GM21423 (cell line): ENCODE data around the gene EGFLAM.
"Not testable (repeated sequence)": the region's sequence is repeated elsewhere in the genome, so short reads cannot be mapped to it uniquely, and the experiment has no call there.

Experiments
- ATAC-seq: cut with Tn5 transposase; IDR thresholded peaks from one replicate; pipeline ENCODE4 v1.9.1; 2021; ENCODE audit warnings: mild to moderate bottlenecking, moderate library complexity; ENCODE audit not compliant: unreplicated experiment

Gene EGFLAM

DNA sequence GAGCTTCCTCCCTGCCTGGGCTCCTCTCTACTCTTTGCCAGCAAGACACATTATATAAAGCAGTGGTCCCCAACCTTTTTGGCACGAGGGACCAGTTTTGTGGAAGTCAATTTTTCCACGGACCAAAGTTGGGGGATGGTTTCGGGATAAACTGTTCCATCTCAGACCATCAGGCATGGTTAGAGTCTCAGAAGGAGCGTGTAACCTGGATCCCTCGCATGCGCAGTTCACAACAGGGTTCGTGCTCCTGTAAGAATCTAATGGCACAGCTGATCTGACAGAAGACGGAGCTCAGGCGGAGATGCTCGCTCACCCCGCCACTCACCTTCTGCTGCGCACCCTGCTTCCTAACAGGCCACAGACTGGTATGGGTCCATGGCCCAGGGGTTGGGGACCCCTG, 155.3 kb downstream of the EGFLAM start:
- no peak for ATAC-seq

DNA sequence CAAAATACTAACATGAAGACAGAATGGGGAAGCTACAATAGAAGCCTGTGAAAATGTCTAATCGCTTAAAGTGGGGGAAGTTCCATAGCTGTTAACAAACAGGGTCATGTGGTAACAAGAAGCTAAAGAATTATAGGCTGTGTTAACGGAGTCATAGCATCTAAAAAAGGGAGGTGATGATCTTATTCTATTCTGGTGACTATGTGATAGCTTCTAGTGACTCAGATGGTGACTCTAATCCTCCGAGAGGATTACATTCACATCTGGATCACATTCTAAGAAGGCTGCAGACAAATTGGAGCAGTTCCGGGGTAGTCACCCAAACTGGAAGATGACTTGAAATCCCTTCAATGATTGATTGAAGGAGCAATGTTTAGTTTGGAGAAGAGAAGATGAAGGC, 156.0 kb downstream of the EGFLAM start:
- ATAC-seq = no peak

DNA sequence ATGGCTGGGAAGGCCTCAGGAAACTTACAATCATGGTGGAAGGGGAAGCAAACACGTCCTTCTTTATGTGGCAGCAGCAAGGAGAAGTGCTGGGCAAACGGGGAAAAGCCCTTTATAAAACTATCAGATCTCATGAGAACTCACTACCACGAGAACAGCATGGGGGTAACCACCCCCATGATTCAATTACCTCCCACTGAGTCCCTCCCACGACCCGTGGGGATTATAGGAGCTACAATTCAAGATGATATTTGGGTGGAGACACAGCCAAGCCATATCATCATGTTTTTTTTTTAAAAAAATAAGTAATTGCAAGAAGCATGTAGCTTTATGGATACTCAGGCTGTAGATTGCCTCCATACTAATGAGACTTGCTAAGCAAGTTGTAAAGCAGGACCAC, 157.4 kb downstream of the EGFLAM start:
- not testable (repeated sequence) for ATAC-seq

DNA sequence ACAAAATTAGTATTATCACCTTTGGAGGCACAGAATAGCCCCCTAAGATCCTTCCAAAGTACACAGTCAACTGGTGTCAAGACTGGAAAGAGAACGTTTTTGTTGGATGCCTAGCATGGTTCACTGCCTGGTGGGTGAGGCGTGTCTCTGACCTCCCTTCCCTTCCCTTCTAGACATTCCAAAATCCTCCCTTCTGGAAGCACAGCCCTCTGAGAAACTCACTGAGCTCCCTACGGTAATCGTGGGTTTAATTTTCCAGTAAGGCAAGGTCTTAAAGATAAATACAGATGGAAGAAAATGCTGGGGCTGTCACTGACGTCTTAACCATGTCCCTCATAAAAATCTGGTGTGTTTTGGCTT, 159.3 kb downstream of the EGFLAM start:
- ATAC-seq = no peak

DNA sequence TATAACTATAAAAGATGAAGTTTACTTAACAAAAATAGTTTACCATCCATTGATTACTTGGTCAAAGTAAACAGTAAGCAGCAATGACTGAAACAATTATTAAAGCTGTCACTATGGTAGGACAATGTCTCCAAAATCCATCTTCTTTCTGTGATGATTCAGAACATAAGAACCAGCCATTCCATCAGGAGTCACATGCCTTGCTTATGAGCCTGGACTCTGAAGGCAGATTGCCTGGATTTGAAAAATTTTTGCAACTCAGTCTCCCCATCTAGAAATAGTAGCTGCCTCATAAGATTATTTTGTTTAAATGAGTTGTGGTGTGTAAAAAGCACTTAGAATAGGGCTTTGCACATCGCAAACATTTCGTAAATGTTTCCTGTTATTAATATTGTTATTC, 161.9 kb downstream of the EGFLAM start:
- no peak for ATAC-seq

DNA sequence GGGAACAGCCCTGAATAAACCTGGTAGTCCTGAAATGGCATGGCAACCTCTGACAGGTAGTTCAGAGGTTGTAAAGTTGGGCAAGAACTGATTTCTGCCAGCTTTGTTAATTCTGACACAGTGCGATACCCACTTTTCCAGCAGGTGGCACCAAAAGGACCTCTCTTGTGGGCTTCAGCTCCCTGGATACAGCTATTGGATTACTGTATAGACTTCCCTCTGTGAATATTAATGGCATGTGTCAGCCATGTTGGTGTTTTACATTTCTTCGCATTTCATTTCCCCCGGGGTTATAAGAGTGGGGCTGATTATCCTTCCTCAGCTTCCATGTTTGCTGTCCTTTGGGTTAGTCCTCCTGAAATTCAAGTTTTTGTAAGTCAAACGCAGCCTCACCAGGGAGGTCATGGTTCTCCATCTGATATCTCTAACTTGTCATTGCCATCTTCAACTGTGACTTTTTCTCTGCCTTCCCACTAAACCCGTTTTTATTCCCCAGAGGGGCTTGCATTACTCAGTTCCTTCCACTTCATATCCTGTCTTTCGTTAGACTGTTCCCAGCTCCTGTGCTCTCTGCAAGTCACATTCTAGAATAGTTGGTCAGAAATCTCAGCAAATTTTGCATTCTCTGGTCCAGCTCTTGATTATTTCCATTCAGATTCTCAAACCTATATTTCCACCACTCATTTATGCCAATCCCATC, 162.5 kb downstream of the EGFLAM start:
- no peak for ATAC-seq

DNA sequence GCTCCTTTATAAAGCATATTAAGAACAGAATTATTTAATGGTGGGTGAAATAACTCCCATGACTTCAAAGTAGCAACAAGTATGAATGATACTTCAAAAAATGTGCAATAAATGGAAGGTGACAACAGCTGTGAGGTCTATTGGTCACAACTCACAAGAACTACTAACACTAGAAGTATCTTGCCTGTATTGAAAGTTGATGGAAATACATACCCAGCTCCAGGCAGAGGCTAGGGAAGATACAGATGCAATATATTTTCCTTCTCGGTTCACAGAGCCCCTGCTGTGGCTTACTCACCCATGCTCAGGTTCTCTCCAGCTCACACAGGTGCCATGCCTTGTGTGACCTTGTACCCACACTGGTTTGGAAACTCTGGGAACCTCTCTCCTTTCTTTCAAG, 164.3 kb downstream of the EGFLAM start:
- no peak for ATAC-seq

DNA sequence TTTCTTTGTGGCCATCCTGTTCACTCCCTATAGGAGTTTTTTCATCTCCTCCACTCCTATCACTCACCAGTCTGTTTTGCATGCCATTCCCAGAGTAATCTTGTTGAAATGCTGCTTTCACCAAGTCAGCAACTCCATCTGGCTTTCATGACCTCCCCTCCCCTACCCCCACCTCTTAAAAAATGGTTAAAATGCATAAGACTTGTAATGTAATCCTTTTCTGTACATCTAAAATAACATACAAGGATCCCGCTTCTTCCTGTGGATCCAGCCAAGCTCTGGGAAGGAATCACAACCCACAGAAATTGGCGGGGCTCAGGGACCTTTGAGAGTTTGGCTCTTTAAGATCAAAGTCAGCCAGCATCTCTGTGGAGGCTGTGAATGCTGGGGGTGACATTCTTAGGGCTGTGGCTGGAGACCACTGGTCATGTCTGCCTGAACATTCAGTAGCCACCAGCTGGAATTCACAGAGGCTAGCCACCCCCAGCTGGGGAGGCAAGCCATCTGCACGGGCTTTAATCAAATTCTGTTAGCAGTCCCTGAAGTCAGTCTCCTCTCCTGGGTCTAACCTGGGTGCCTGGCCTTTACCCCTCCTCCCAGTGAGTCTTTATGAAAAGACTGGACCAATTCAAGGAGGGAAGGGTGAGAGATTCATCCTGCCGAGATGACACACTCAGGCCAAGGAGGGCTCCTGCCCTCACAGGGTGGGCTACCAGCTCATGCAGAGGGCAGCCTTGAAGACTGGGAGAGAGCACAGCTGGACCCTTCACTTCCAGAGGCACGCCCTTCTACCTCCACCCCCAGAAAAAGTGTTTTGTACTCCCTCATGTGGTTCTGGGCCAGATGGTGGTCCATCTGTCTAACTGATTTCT, 165.2 kb downstream of the EGFLAM start:
- ATAC-seq = no peak

DNA sequence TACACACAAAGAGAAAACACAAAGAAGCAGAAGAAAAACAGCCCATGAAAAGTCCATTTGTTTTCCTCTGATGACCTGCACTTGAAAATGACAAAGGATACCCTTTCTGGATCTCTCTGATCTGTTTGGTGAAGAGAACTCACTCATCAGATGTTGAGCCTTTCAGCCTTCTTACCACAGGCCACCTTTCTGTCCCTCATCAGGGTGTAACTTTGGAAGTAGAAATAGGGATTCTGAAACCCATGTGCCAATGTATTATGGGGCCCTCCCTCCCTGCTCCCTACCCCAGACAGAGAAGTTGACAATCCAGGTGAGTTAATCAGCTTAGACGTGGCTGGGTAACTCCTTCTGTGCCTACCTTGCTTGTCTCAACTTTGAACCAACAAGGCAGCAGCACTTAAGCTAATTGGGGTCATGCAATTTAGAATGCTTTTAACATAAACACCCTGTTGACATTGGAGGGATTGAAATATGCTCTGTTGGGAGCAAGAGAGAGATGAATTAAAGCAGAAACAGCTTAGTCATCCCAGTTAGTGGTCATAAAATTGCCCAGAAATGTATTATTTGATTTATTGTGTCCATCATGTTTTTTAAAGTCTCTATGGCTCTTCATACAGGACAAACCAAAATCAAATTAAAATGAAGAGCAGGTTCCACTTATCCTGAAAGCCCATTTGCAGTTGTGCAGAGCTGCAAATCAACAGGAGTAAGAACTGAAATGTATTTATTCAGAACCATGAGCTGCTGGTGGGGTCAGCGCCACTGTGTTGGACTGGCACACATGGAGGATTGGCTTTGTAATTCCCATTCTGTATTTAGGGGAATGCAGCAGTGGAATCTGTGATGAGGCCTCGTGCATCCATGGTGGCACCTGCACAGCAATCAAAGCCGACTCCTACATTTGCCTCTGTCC, 166.0 kb downstream of the EGFLAM start:
- ATAC-seq = no peak

DNA sequence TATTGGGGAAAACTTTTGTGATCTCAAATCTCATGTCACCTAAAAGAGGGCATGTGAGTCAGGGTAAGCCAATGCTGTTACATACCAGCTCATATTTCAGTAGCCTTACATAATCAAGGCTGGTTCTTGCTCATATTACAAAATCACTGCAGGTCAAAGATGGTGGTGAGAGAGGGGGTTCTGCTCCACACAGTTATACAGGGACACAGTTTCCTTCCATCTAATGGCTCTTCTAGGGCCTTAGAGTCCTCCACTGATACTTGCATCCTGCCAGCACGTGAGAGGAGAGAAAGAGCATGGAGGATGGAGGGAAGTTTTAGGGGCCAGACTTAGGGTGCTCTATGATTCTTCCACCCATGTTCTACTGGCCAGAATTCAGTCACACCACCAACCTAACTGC, 168.1 kb downstream of the EGFLAM start:
- no peak for ATAC-seq

DNA sequence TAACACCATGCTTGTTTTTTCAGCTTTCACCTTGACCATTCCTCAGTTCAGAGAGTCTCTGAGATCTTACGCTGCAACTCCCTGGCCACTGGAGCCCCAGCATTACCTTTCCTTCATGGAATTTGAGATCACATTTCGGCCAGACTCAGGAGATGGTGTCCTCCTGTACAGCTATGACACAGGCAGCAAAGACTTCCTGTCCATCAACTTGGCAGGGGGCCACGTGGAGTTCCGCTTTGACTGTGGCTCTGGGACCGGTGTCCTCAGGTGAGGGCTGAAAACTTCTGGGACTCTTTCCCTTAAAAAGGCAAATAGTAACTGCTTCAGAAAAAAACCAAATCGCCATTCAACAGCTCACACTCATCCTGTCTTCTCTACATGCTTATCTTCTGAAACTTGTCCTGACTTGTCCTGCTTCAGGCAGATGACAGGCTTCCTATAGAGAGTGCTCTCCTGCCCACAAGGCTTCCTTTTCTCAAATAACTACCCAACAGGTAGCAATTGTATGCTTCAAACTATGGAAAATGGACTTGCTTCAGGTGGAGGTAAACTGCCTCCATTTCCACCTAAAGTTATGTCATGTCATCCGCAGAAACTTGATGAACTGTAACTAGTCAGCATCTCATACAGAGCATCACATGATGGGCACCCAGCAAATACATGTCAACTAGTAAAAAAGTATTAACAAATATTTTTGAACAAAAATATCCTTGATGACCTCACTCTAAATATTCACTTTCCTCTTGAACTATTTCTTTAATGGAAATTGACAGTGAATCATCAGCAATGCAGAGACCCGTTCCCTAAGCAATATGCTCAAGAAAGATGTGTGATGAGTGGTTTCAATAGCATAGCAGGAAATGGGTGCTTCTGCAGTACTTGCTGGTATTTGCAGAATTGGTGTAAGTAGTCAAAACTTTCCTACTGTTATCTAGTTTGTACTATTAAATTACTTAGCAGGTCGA, 168.9 kb downstream of the EGFLAM start:
- ATAC-seq = no peak

DNA sequence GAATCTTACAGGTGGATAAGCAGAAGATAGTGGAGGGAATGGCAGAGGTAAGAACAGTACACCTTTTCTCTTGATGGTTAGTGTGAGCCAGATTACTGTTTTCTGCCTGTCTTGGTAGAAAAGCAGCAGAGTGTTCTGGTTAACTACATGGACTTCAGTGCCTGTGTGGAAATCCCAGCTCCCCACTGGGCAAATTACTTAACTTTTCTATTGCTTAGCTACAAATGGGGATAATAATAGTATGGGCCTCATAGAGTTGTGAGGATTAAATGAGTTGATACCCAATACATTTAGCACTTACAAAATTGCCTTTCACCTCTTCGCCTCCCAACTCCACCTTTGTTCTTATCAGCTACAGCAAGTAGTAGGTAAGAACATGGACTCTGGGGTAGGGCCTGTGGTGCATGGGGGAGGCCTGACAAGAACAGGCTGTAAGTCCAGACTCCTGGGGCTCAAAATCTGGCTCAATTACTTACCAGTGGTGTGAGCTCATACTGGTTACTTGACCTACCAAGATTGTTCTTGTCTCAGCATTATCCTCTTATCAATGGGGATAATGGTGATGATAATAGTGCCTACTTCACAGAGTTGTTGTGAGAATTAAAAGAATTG, 173.0 kb downstream of the EGFLAM start:
- no peak for ATAC-seq

DNA sequence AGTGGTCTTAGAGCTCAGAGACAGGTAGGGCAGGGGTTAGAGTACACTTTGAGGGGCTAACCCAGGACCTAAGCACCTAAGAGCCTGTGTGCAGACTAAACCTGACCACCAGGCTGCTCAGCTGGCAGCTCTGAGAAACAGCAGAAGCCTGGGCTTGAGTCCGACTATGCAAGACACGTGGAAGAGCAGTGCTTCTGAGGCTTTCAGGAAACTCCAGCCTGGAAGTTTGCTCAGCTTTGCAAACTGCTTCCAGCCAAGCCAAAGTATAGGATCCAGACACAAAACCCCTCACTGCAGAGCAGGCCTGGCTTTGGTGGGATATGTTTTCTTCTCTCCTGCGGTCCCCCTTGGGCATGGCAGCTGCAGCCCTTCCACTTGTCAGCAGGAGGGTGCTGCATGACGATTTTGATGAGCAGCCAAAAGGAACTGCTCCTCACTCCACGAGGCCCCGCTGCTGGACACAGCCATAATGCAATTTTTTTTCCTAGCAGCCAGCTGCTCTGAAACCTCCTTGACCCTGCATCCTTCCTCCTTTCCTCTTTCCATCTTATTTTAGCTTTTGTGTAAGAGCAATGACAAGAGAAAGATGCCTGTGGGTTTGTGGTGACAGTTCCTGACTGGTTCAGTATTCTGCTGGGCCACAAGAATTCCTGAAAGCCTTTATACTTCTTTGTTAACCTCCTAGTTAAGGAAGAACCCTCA, 175.0 kb downstream of the EGFLAM start:
- ATAC-seq = no peak

DNA sequence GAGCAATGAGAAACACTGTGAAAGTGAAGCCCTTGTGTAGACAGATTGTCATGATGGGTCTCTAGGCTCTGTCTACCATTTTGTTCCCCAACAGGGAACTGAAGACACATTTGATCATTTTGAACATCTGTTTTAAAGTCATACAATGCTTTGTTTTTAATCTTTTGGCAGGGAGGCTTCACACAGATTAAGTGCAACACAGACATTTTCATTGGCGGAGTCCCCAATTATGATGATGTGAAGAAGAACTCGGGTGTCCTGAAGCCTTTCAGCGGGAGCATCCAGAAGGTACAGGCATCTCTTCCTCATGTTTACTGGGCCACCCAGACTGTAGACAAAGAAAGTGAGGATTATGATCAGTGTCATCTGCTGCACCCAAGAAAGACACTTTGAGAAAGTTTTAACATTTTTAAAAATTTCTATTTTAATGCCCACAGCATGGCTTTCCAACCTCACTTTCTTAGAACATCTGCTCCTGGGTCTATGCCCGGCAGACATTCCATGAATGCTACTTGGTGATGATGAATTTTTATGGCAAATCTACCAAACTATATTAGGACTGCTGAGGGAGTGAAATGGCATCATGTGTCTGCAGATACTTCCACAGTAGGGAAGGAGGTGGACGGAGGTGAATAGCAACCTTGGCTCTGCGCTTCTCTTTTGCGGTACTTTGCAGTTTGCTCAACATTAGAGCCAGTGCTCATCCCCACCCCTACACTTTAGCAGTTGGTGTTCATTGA, 176.8 kb downstream of the EGFLAM start:
- no peak for ATAC-seq

DNA sequence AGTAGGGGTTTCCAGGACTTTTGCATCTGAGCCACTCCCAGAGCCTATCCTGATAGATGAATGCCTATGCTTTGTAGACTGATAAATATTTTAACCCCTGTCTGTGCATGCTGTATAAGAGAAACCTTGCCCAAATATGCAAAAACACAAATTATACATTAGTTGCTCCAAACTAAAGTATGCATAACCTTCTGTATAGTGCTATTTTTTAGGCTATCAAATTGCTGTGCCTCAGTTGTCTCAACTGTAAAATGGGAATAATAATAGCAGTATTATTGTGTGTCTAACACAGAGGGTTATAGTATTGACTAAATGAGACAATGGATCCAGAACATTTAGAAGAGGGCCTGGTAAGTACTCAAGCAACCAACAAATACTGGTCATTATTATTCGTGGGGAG, 180.4 kb downstream of the EGFLAM start:
- no peak for ATAC-seq

DNA sequence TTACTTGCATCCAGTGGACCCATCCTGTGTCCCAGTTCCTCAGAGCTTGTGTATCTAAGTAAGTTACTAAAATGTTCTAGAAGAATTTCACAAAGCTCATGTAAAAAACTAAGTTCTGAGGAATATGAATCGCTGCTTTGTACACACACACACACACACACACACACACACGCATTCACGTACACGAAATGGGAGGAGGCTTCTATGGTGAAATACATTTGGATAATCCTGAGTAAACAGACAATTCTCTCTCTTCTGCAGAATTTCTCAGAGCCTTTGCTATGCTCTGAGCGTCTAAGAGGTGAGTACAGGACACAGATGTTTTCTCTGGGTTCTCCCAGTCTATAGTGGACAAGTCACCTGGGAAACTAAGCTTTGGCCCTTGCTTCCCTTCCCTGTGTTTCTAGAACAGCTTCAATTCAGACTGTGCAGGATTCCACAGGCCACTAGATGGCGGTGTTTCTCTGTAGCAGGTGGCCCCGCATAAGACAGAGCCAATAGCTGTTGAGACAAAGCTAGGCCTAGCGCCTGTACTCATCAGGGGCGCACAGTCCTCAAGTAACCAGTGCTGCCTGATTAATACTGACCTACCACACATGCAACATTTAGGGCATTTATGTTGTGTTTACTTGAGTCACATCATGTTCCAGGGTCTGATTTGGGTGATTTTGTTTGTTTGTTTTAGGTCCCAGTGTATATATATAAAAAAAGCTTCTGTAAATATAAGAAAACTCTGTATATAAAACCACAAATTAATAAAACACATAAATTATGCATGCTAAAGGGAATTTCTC, 183.3 kb downstream of the EGFLAM start:
- peak; percentile 100 for ATAC-seq

DNA sequence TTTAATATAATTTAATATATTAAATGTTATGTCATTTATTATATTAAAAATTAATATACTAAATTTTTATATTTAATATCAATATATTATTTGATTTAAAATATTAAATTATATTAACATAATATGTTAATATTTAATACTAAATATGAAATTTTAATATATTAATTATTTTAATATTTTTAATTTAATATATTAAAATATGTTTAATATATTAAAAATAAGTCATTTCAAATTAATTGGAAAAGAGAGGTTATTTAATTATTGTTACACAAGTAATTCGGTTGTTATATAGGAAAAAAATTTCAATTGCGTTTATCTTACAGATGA, 183.9 kb downstream of the EGFLAM start:
- no peak for ATAC-seq

DNA sequence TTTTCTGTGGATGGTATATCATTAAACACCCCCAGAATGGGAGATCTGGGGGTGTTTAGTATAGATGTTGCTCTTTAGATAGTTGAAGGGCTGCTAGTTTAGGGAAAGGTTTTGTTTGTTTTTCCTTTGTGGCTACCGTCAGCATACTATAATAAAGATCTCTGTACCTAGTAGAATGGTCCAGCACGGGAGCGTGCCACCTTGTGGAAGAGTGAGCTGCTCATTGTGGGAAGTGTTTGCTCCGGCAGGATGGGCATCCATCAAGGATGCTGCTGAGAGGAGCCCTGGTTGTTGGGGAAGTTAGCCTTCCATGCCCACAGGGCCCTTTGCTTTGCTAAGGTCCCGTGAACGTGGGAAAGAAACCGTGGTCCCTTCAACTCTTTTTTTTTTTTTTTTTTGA, 185.0 kb downstream of the EGFLAM start:
- no peak for ATAC-seq
